ENCODE results near the gene MFGE8.
A peak's percentile ranks its signal among the peaks of the same experiment; 100 is the strongest.

Gene MFGE8

DNA sequence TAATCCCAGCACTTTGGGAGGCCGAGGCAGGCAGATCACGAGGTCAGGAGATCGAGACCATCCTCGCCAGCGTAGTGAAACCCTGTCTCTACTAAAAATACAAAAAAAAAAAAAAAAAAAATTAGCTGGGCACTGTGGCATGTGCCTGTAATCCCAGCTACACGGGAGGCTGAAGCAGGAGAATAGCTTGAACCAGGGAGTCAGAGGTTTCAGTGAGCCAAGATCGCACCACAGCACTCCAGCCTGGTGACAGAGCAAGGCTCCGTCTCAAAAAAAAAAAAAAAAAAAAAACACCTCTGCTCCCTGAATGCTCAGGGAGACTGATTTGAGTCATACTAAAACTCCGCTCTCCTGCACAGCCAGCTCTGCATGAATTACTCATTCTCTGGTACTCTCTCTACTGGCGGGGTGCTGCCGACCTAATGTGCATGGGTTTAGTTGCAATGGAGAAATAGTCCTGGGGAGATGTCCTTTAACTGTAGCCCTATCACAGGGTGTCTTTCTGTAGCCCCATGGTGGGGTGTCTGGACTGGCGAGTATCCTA lies 7.8 kb upstream of the MFGE8 start:
- DNase-seq (ENCODE audit: low read depth, low spot score): peak; percentile 66
- peak overlapping the region; percentile 89 for H3K27ac ChIP-seq

DNA sequence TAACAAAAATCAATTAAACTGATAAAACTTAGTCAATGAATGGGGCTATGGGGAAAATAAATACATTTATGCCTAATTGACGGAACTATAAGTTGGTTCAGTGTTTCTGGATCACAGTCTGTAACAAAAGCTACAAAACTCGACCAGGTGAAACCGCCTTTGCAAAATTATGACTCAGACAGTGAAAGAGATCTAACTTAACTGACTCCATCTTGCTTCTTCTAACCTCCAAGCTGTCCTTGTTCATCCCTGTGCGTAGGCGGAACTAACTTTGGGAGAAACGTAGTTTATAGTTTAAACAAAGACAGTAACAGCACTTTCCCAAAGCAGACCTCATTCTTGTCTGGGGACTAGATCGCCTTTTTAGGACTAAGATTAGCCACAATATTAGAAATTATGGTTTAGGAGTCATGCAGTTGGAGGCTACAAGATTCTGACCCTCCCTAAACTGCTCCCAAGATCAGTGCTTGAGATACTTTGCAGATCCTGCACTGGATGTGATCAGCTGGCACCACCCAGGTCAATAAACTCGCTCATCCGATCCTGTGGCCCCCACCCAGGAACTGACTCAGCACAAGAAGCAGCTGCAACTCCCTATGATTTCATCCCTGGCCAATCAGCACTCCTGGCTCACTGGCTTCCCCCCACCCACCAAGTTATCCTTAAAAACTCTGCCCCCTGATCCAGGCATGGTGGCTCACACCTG lies 7.2 kb upstream of the MFGE8 start:
- H3K27ac ChIP-seq: peak overlapping the region; percentile 89
- no peak for DNase-seq (ENCODE audit: low read depth, low spot score)

DNA sequence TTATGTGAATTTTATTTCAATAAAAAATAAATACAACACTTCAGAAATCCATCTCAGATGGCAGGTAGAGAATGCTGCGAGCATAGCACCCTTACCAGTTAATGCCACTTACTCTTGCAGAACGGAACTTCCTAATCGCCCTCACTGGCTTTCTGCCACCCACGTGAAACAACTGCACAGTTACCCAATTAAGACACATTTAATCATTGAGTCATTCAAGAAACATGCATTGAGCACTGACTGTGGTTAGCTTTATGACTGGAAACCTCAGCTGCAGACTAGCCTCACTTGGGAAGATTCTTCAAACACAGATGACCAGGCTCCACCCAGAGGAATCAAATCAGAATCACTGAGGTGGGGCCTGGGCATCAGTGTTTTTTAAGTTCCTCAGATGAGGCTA lies 5.6 kb upstream of the MFGE8 start:
- H3K27ac ChIP-seq: peak overlapping the region; percentile 89

DNA sequence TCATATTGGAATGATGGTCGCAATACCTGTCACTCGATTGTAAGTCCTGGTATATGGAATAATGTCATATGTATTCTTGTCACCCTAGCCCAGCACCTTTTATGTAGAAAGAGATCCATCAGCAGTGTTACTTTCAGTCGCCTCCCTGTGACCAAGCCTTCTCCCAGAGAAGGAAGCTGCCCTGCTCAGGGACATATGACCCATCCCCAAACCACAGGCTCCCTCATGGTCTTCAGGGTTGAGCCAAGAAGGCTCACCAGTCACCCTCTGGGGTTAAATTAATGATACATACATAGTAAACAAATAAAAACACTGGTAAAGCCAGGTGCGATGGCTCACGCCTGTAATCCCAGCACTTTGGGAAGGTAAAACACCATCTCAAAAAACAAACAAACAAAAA lies 4.6 kb upstream of the MFGE8 start:
- DNase-seq (ENCODE audit: low read depth, low spot score): no peak
- no peak overlapping the region for H3K27ac ChIP-seq

More for the DNA sequence above, 5.6 kb upstream of the MFGE8 start:
- peak; percentile 95 for DNase-seq (ENCODE audit: low read depth, low spot score)

DNA sequence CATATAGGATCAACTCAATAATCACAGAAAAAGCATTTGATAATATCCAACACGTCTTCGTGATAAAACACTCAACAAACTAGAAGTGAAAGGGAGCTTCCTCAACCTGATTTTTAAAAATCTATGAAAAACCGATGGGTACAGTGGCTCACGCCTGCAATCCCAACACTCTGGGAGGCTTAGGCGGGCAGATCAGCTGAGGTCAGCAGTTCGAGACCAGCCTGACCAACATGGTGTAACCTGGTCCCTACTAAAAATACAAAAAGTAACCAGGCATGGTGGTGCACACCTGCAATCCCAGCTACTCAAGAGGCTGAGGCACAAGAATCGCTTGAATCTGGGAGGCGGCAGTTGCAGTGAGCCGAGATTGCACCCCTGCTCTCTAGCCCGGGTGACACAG lies 2.2 kb upstream of the MFGE8 start:
- DNase-seq (ENCODE audit: low read depth, low spot score): no peak
- no peak overlapping the region for H3K27ac ChIP-seq

DNA sequence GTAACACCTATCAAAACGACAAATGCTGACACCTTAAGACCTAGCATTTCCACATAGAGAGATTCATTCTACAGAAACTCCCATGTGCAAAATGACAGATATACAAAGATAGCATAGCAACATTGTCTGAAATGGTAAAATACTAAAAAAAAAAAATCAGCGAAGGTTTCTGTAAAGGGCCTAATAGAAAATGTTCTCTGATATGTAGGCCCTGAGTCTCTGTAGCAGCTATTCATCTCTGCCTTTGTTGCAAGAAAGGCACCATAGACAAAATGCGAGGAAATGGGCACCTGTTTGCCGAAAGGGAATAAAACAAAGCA lies 631 bp upstream of the MFGE8 start:
- peak overlapping the region; percentile 89 for H3K27ac ChIP-seq
- DNase-seq (ENCODE audit: low read depth, low spot score): no peak

DNA sequence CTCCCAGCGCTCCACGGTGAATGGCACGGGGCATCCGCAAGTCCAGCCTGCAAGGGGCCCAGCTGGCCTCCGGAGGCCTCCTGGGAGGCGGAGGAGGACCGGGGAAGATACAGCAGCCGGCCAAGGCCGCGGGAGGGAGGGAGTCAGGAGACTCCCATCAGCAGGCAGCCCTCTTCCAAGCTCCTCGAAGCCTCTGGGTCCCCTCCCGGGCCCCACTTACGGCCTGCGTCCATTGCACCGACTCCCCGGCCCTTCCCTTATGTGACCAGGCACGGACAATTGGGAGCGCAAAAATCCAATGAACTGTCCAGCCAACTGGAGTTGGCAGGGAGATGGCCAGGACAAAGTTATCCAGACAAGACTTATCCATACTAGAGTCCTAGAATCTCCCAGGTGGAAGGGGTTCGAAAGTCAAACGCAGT lies 668 bp downstream of the MFGE8 start:
- H3K27ac ChIP-seq: peak overlapping the region; percentile 89
- DNase-seq (ENCODE audit: low read depth, low spot score): no peak

DNA sequence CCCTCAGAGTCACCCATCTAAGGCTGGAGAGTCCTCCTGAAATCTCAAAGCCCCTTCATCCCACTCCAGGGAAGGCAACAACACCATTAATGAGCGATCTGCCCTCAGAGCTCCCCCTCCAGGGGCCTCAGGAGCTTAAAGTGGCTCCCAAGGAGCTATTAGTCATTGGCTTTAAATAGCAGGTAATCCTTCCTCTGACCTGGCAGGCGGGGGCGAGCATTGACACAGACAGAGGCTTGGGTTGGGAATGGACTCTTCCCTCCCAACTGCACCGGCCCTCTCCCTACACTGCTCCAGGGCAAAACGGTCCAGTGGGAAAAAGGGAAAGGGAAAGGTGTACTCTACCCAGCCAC lies 1.4 kb downstream of the MFGE8 start:
- H3K27ac ChIP-seq: peak overlapping the region; percentile 89

DNA sequence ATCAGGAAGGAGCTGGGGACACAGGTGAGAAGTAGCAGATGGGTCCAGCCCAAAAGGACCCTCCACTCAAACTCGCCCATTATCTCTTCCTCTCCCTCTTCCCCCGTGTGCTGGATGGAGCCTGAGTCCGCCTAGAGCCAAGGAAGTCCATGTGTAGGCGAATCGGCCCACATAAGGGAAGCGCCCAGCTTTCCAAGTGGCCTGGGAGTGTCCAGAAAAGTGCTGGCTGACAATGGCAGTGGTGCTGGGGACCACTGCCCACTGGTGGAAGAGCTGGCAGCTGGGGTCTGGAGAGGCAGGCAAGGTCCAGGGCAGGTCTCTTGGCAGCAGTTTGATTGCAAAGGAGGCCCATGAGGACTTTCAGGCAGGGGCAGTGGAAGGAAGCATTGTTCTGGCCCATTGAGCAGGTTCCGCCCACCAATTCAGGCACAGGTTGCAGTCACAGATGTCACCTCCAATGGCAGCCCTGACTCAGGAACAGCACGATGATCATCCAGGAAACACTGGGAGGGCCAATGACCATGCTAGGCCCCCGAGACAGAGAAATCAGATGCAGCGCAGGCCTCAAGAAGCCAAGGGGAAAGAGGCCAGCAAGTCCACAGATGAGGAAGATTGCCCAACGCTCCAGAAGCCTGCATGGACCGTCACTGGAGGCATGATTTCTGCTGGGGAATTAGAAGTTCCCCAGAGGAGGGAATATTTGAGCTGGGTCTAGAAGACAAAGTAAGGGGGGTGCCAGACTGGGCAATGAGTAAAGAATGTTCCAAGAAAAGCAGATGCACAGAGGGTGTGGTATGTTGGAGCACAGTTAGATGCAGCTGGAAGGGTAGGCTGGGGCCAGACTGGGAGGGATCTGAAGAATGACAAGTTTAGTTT lies 3.0 kb downstream of the MFGE8 start:
- DNase-seq (ENCODE audit: low read depth, low spot score): no peak
- H3K27ac ChIP-seq: no peak overlapping the region

More for the DNA sequence above, 1.4 kb downstream of the MFGE8 start:
- DNase-seq (ENCODE audit: low read depth, low spot score): no peak

DNA sequence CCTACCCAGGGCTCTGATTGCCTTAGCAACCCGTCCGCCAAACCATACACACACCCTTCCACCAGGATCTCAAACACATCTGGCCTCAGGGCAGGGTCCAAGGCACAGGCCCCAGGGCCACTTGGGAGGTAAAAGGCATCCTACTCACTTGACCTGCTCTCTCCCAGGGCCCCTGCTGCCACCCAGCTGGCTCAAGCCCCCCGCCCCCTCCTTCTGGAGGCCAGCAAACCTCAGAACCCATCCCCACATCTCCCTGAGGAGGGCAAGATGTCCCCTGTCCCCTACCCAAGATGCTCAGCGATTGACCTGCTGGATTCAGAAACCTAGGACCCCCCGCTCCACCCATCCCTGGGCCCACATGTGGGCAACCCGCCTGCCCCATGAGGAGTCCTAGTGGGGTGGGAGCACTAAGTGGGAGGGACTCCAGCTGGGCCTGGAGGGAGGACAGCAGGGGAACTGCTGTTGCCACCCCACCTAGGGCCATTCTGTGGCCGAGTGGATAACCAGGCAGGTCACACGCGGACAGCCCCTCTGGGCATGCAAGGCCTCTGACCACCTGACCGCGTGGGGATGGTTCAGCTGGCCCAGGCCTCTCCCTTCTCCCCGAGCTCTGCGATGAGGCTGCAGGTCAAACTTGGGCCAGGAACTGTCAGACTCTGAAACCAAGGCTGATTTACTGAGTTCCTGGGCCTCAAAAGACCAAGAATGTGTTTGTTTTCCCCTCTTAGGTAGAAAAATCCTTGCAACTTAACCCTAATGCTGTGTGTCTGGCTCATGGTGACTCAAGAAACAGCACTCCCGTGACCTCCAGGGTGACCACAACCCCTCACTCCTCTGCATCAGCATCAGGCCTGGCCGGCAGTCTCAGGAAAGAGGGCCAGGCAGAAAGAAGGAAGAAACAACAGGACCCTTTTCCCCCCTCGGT lies 4.2 kb downstream of the MFGE8 start:
- H3K27ac ChIP-seq: no peak overlapping the region
- no peak for DNase-seq (ENCODE audit: low read depth, low spot score)

DNA sequence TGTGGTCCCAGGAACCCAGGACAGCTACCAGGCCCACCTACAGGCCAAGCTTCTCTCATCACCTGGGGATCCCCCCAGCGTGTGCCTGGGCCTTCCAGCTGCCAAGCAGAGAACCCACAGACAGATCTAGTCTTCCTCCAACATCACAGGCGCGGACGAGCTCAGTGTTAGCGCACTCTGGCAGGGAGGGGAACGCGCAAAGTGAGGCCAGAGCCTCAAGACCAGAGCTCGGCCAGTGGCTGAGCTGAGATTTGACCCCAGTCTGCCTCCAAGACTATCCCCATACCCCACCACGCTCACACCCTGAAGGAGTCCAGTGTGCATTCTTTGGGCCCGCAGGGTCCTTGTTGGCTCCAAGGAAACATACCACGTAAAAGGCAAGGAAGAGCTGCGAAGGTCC lies 5.1 kb downstream of the MFGE8 start:
- H3K27ac ChIP-seq: no peak overlapping the region

DNA sequence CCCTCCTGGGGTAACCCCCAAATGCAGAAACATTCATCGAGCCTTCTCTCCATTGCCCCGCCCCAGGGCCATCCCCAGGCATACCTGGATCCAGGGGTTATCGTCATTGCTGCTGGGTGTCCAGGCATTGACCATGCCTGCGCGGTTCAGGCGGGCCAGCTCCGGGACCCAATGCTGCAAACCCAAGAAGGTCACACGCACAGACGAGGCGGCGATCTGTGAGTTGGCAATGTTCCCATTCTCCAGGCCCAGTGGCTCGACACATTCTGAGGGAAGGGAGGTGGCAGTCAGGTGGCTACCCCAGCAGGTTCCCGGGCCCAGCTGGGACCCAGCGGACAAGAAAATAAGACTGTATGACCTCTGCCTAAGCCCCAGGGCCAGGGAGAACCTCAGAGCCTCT lies 6.1 kb downstream of the MFGE8 start:
- H3K27ac ChIP-seq: no peak overlapping the region
- no peak for DNase-seq (ENCODE audit: low read depth, low spot score)

More for the DNA sequence above, 5.1 kb downstream of the MFGE8 start:
- DNase-seq (ENCODE audit: low read depth, low spot score): no peak

DNA sequence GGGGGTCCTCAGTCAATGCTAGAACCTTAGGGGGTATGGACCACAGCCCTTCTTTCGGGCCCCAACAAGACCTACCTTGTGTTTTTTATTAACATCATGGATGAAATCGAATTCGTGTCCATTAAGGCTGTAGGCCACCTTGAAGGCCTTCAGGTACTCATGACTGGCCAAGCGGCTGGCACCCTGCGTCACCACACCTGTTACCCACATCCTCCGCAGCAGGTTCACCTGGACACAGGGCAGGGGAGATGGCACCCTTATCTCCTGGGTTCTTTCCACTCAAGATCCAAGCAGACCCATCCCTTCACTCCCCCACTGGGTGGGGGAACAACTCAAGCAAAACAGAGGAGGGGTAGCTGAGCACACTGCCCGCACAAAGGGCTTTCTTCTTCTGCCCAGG lies 6.6 kb downstream of the MFGE8 start:
- DNase-seq (ENCODE audit: low read depth, low spot score): no peak

DNA sequence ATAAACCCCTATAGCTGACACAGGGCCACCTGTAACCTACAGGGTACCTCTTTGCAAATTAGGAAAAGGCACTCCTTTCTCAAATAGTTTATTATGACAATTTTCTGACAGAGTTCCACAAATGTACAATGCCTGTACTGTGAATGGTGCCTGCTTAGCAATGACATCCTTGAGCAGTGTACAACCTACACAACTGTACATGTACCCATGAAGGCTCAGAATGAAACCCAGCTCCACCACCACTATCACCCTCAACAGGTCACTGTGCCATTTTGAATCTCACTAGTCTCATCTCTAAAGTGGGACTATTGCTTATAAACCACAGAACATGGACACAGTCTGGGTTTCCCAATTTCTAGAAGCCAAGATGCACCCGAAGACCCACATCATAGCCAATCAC lies 7.0 kb downstream of the MFGE8 start:
- DNase-seq (ENCODE audit: low read depth, low spot score): no peak
- H3K27ac ChIP-seq: no peak overlapping the region

More for the DNA sequence above, 6.6 kb downstream of the MFGE8 start:
- H3K27ac ChIP-seq: no peak overlapping the region

DNA sequence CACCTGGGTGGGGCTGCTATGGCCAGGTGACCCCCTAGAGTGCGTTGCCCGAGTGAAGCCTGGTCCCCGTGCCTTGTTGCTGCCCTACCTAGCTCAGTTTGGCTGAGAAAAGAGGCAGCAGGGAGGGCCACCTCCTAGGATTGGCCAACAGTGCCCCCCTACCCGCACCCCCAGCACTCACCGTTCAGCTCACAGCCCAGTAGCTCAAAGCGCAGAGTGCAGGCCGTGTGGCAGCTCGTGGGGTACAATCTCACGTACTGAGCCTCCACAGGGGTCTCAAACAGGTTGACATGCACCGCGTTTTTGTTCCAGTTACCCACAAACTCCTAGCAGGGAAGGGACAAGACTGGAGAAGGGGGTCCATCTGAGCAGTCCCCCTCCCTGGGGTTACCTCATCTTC lies 7.6 kb downstream of the MFGE8 start:
- H3K27ac ChIP-seq: no peak overlapping the region

DNA sequence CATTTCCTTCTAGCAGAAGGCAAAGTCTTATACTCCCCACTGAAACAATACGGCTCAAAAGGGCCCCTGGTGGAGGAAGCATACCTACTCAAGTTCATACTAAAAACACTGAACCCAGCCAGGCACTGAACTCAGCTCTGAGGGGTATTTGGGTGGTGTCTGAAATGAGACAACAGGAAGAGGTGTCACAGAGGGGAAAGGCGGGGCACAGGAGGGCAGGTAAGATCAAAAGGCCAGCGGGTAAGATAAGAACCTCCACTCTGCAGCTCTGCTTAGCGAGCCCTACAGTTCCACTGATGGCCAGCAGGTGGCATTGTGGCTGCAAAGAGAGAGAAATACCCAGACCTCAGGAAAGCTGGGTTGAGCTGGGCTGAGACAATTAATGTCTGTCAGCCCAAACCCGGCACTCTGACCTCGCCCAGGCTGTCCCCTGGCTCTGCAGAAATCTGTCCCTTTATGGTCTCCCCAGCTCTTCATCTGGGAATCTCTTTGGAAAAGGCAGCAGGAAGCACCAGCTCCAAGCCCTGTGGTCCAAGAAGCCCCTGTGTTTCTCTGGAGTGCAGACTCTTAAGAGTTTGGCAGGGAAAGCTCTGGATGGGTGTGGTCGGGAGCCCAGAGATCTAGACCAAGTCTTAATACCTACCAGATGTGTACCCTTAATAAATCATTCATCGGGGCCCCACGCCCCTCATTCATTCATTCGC lies 8.4 kb downstream of the MFGE8 start:
- no peak for DNase-seq (ENCODE audit: low read depth, low spot score)
- H3K27ac ChIP-seq: no peak overlapping the region

More for the DNA sequence above, 7.6 kb downstream of the MFGE8 start:
- DNase-seq (ENCODE audit: low read depth, low spot score): no peak

DNA sequence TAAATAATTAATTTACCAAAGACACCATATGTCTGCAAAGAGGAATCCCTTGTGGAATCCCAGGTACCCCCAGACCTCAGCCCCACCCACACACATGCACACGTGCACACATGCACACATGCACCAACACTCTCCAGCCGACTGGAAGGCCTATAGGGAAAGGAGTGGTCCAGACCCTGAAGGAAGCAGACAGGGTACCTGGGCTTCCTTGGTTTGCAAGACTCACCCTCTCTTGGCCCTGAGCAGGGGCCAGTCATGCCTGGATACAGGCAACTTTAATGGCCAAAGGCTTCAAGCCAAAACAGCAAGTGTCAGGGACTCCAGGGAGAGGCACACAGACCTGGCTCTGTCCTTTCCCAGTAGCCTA lies 8.9 kb downstream of the MFGE8 start:
- no peak overlapping the region for H3K27ac ChIP-seq

DNA sequence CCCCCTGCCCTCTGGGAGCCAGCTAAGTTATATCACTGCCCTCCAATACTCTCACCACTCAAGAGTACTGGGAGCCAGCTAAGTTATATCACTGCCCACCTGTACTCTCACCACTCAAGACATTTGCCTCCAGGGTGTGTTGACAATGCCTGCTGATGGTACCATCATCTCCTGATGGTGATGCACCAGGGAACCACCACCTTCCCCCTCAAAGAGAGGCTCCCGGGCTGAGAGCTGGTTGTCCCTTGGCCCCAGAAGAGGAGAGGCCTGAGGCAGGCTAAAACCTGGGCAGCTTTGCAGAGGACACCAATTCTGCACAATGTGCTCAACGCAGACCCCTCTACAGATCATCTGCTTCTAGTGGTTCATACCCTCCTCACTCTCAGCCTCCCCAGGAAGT lies 10.3 kb downstream of the MFGE8 start:
- no peak overlapping the region for H3K27ac ChIP-seq
- no peak for DNase-seq (ENCODE audit: low read depth, low spot score)

More for the DNA sequence above, 8.9 kb downstream of the MFGE8 start:
- DNase-seq (ENCODE audit: low read depth, low spot score): no peak

DNA sequence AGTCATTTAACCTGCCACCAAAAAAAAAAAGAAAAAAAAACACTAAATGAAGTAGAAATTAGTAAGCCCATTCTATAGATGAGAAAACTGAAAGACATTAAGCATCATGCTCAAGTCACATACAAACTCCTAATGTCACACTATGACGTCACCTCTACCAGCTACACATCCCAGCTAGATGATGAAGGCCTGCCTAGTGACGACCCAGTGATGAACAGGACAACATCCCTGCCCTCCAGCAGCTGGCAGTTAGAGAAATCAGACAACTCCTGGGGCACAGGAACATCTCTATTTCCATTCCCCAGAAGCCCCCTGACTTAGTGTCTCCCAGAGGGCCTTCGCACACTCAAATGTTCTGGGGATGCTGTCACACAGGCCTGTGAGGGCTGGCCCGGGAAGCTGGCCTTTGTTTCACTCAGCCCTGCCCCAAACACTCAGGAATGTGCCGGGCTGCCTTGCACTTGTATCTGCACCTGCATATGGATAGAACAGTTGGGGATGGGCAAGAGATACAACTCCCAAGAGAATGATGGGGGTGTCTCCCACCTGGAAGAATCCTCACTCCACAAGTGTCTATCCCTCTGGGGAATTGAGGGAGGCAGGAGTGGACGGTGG lies 10.9 kb downstream of the MFGE8 start:
- no peak overlapping the region for H3K27ac ChIP-seq
- no peak for DNase-seq (ENCODE audit: low read depth, low spot score)
